Fibroblast of pulmonary artery (primary cell): ENCODE data around the gene C21orf58.

ENCODE experiments used
- DNase-seq: peaks from one replicate; pipeline ENCODE4 v3.0.0-alpha.2; 2010; ENCODE audit warnings: low read depth
- H3K4me3 ChIP-seq: replicated peaks from 2 replicates; pipeline ENCODE4 v1.5.1; 2011; ENCODE audit warnings: low read depth, mild to moderate bottlenecking, control low read depth, low read length, moderate library complexity
- CTCF ChIP-seq: IDR thresholded peaks from 2 replicates; pipeline ENCODE4 v1.5.1; 2011; ENCODE audit warnings: mild to moderate bottlenecking, control low read depth, low read length, inconsistent platforms; ENCODE audit errors: missing control alignments

Gene C21orf58

GRCh38 chr21:46264690-46265144, 59.0 kb downstream of the C21orf58 start:
- no peak for DNase-seq
- no peak for TF ChIP-seq CTCF
- H3K4me3 ChIP-seq = no peak overlapping the region

- H3K4me3 ChIP-seq = no peak overlapping the region
- no peak for TF ChIP-seq CTCF
- DNase-seq = no peak
Observed at GRCh38 chr21:46264046-46264689, 59.5 kb downstream of the C21orf58 start.

GRCh38 chr21:46256501-46256994, 67.1 kb downstream of the C21orf58 start:
- TF ChIP-seq CTCF = no peak
- no peak overlapping the region for H3K4me3 ChIP-seq
- no peak for DNase-seq

GRCh38 chr21:46255758-46256337, 67.8 kb downstream of the C21orf58 start:
- no peak for DNase-seq
- H3K4me3 ChIP-seq = no peak overlapping the region
- no peak for TF ChIP-seq CTCF

GRCh38 chr21:46255166-46255565, 68.5 kb downstream of the C21orf58 start:
- H3K4me3 ChIP-seq = no peak overlapping the region
- TF ChIP-seq CTCF = no peak
- DNase-seq = no peak

GRCh38 chr21:46254208-46254975, 69.3 kb downstream of the C21orf58 start:
- TF ChIP-seq CTCF = no peak
- no peak overlapping the region for H3K4me3 ChIP-seq
- no peak for DNase-seq
